ENCODE results near the gene CD55.

GRCh38 chr1:207362962-207363860 lies 41.7 kb downstream of the CD55 start:
- no peak for TF ChIP-seq CTCF (IDR thresholded peaks at IDR 0.05; ENCODE audit: low read depth, low read length, poor library complexity, severe bottlenecking)
- no peak for TF ChIP-seq EZH2phosphoT487 (IDR thresholded peaks at IDR 0.05; ENCODE audit: borderline replicate concordance, low read length)
